HCT116 (cell line): Measurements from ENCODE around the gene PROX1. TPM values are rescaled to one million over a fixed set of nuclear protein-coding genes. Genes with fewer than 3 reads are reported as not detected.

Experiments
- ATAC-seq: fragments of 200-7000 bp; cut with Tn5 transposase; 2 replicates; pipeline ENCODE4 v1.9.1; 2020; ENCODE audit warnings: mild to moderate bottlenecking, moderate library complexity
- BruUV-seq: library from RNA; stranded (reverse); fragments of 400-500 nt; replicated peaks from 2 replicates; lab custom pipeline; 2021; lab: Mats Ljungman, UMichigan
- CTCF ChIA-PET: fragments of 300-600 bp; sonication (Branson Sonifier 250); formaldehyde crosslinking; loops from one replicate; lab custom pipeline; 2021; ENCODE audit warnings: antibody characterized with exemption; lab: Charles Lee
- POLR2A ChIA-PET: fragments of 300-600, 350-600 bp; sonication (Branson Sonifier 250); formaldehyde crosslinking; loops from one replicate; lab custom pipeline; 2021; ENCODE audit warnings: antibody characterized with exemption; lab: Charles Lee
- RAD21 ChIA-PET, 2 experiments: fragments of 300-600 bp; sonication (Branson Sonifier 250); formaldehyde crosslinking; loops; one replicate each; lab custom pipeline; 2023; ENCODE audit warnings: low total read pairs in 2 of 2; ENCODE audit not compliant: uncharacterized antibody in 2 of 2, unreplicated experiment in 2 of 2, low non-redundant PET in 1 of 2; lab: Charles Lee
- DNase-seq: peaks from one replicate; pipeline ENCODE4 v3.0.0-alpha.2; 2010; ENCODE audit warnings: low read depth, low spot score
- H2AFZ ChIP-seq: fragments of 200-600 bp; shearing (Covaris generic), sonication (generic); 2 replicates; pipeline ENCODE4 v1.6.1; 2017; ENCODE audit warnings: low read depth, mixed run types, mixed read lengths, antibody characterized with exemption, low read length; ENCODE audit not compliant: poor library complexity, severe bottlenecking
- H3K27ac ChIP-seq: 2 replicates; pipeline ENCODE4 v1.5.1; 2012; ENCODE audit warnings: low read depth, low read length
- H3K27me3 ChIP-seq: fragments of 200-600 bp; sonication (generic); 2 replicates; pipeline ENCODE4 v1.6.1; 2016; ENCODE audit warnings: mixed run types, low read length, mixed read lengths; ENCODE audit not compliant: insufficient read depth
- H3K36me3 ChIP-seq, 2 experiments: fragments of 200-500 bp in 1 of 2; fragments of 200-600 bp in 1 of 2; sonication (Bioruptor generic) in 1 of 2; sonication (generic) in 1 of 2; 2 replicates each; pipeline versions ENCODE4 v1.5.1 to v1.6.1; 2014 to 2016; ENCODE audit warnings: low read length in 2 of 2, inconsistent platforms in 1 of 2, mixed read lengths in 1 of 2, mixed run types in 1 of 2; ENCODE audit not compliant: insufficient read depth in 2 of 2, control insufficient read depth in 1 of 2
- H3K4me1 ChIP-seq, 2 experiments: fragments of 200-600 bp in 1 of 2; sonication (generic) in 1 of 2; 2 replicates each; pipeline versions ENCODE4 v1.5.1 to v1.6.1; 2012 to 2017; ENCODE audit warnings: low read length in 2 of 2, inconsistent platforms in 1 of 2, mild to moderate bottlenecking in 1 of 2, mixed read lengths in 1 of 2, mixed run types in 1 of 2, moderate library complexity in 1 of 2; ENCODE audit not compliant: insufficient read depth in 2 of 2, control insufficient read depth in 1 of 2
- H3K4me2 ChIP-seq: fragments of 200-600 bp; sonication (generic); 2 replicates; pipeline ENCODE4 v1.6.1; 2017; ENCODE audit warnings: mixed run types, low read length, mixed read lengths
- H3K4me3 ChIP-seq, 2 experiments: fragments of 200-600 bp in 1 of 2; sonication (generic) in 1 of 2; replicated peaks in 1 of 2; 2 replicates each; pipeline ENCODE4 v1.5.1; 2011 to 2016; ENCODE audit warnings: low read length in 2 of 2, control low read depth in 1 of 2, low read depth in 1 of 2, mild to moderate bottlenecking in 1 of 2, mixed read lengths in 1 of 2, mixed run types in 1 of 2
- H3K79me2 ChIP-seq: fragments of 200-600 bp; sonication (generic); 2 replicates; pipeline ENCODE4 v1.6.1; 2017; ENCODE audit warnings: mild to moderate bottlenecking, mixed run types, low read length, moderate library complexity, mixed read lengths; ENCODE audit not compliant: insufficient read depth
- H3K9ac ChIP-seq: fragments of 200-600 bp; sonication (generic); 2 replicates; pipeline ENCODE4 v1.6.1; 2016; ENCODE audit warnings: low read length, mixed read lengths
- H3K9me2 ChIP-seq: fragments of 200-600 bp; sonication (generic), shearing (Covaris generic); 2 replicates; pipeline ENCODE4 v1.6.1; 2017; ENCODE audit warnings: mixed run types, mild to moderate bottlenecking, moderate library complexity; ENCODE audit not compliant: insufficient read depth
- H3K9me3 ChIP-seq, 2 experiments: fragments of 200-500 bp in 1 of 2; fragments of 200-600 bp in 1 of 2; sonication (Bioruptor generic) in 1 of 2; sonication (generic) in 1 of 2; 2 replicates each; pipeline ENCODE4 v1.6.1; 2014 to 2017; ENCODE audit warnings: low read length in 2 of 2, mixed read lengths in 2 of 2, inconsistent platforms in 1 of 2, low read depth in 1 of 2, mild to moderate bottlenecking in 1 of 2, mixed run types in 1 of 2, moderate library complexity in 1 of 2; ENCODE audit not compliant: control insufficient read depth in 1 of 2, insufficient read depth in 1 of 2
- H4K20me1 ChIP-seq: fragments of 200-600 bp; sonication (generic), shearing (Covaris generic); 2 replicates; pipeline ENCODE4 v1.6.1; 2017; ENCODE audit warnings: mixed run types, mild to moderate bottlenecking, moderate library complexity; ENCODE audit not compliant: insufficient read depth
- CEBPB ChIP-seq: IDR thresholded peaks from 2 replicates; pipeline ENCODE4 v1.6.1; 2012; ENCODE audit warnings: low read depth
- EZH2 ChIP-seq: fragments of 200-600 bp; sonication (generic); IDR thresholded peaks from 2 replicates; pipeline ENCODE4 v1.6.1; 2017; ENCODE audit warnings: antibody characterized with exemption, mixed run types
- EZH2phosphoT487 ChIP-seq: fragments of 200-600 bp; IDR thresholded peaks from 2 replicates; pipeline ENCODE4 v1.6.1; 2018; ENCODE audit warnings: antibody characterized with exemption, borderline replicate concordance
- JUND ChIP-seq: IDR thresholded peaks from 2 replicates; pipeline ENCODE4 v1.6.1; 2012
- POLR2AphosphoS5 ChIP-seq: IDR thresholded peaks from 2 replicates; pipeline ENCODE4 v1.6.1; 2011; ENCODE audit warnings: mild to moderate bottlenecking, low read depth, low read length, moderate library complexity
- SIN3A ChIP-seq: IDR thresholded peaks from 2 replicates; pipeline ENCODE4 v1.6.1; 2012; ENCODE audit warnings: low read depth
- SP1 ChIP-seq: IDR thresholded peaks from 2 replicates; pipeline ENCODE4 v1.6.1; 2012; ENCODE audit warnings: low read depth
- SRF ChIP-seq: IDR thresholded peaks from 2 replicates; pipeline ENCODE4 v1.6.1; 2012; ENCODE audit warnings: low read depth
- TCF7L2 ChIP-seq: IDR thresholded peaks from 2 replicates; pipeline ENCODE4 v1.7.0; 2011; ENCODE audit warnings: borderline replicate concordance, inconsistent platforms; ENCODE audit not compliant: insufficient read depth, insufficient read length; ENCODE audit errors: extremely low read depth
- intact Hi-C: fragments of 100-400 bp; cut with micrococcal nuclease; formaldehyde crosslinking; loops from 2 replicates; pipeline ENCODE4 v1.10.0; 2022
- total RNA-seq: library from RNA; stranded (reverse); gene quantifications from one replicate; pipeline ENCODE4 v1.2.1, GENCODE V29; 2021; ENCODE audit not compliant: unreplicated experiment
- TF ChIP-seq, protein P1 (sequence below): IDR thresholded peaks from 2 replicates; pipeline ENCODE4 v1.6.1; 2011; ENCODE audit warnings: mild to moderate bottlenecking, low read length, moderate library complexity; ENCODE audit not compliant: insufficient replicate concordance; ENCODE audit errors: extremely low read depth
- TF ChIP-seq, protein P2 (sequence below): IDR thresholded peaks from 2 replicates; pipeline ENCODE4 v1.6.1; 2012
- TF ChIP-seq, protein P3 (sequence below), 3 experiments: fragments of 200-600 bp in 1 of 3; sonication (generic) in 1 of 3; IDR thresholded peaks in 2 of 3; conservative IDR thresholded peaks in 1 of 3; 2 replicates each; pipeline ENCODE4 v1.5.1; 2012 to 2017; ENCODE audit warnings: low read depth in 2 of 3, low read length in 2 of 3, antibody characterized with exemption in 1 of 3, borderline replicate concordance in 1 of 3, control low read depth in 1 of 3, mild to moderate bottlenecking in 1 of 3, mixed read lengths in 1 of 3, mixed run types in 1 of 3, moderate library complexity in 1 of 3; ENCODE audit not compliant: insufficient read depth in 1 of 3

PROX1 gene
- total RNA-seq, 1 experiment from 2014 or later: 0.22 TPM

DNA sequence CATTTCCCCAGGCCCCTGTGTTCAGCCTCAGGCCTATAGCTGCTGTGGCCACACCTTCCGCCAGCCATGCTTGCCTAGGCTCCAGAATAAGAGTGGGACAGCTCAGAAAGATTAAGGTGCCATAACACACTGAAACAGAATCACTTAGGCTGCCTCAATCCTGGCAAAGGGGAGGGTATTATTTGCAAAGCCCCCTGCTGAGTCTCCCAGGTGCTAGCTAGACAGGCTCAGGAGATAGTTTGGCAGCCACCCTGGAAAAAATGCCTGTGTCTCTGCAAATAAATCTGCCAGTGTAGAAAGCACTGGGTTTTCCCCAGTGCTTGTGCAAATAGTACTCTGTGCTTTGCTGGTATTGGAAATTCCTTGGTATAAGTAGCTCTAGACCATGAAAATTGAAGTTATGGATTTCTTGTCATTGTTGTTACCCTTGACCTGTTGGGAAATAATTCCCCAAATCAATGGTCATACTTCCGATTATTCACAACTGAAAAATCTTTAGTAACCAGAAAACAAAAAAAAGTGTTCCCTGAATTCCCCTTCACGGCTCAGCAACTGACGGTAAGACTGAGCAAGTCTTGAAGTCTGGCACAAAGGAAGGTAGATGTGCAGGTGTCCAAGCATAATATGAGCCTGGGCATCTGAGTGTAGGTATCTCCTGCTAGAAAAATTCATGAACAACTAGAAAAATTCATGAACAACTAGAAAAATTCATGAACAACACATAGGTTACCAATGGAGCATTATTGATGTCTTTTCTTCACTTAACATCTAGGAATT is 56.9 kb downstream of the PROX1 start:
- RAD21 ChIA-PET: no interaction called here
- CTCF ChIA-PET: no interaction called here
- no peaks in the 10 kb centered on the region for H3K9me2 ChIP-seq
- no peak overlapping the region for H3K4me2 ChIP-seq
- POLR2A ChIA-PET: no interaction called here
- H3K9me3 ChIP-seq: no peaks in the 10 kb centered on the region
- H3K27me3 ChIP-seq: no peaks in the 10 kb centered on the region
- intact Hi-C loops: no loop called here
- no TSS peak for BruUV-seq
- DNase-seq (no peak), ATAC-seq (no peak)
- H3K27ac ChIP-seq: no peak overlapping the region
- no peak overlapping the region for H2AFZ ChIP-seq
- TF ChIP-seq POLR2AphosphoS5 (no peak), EZH2 (no peak), SRF (no peak), CEBPB (no peak), SP1 (no peak), SIN3A (no peak), TCF7L2 (no peak), JUND (no peak), EZH2phosphoT487 (no peak)
- TF ChIP-seq, protein P1, sequence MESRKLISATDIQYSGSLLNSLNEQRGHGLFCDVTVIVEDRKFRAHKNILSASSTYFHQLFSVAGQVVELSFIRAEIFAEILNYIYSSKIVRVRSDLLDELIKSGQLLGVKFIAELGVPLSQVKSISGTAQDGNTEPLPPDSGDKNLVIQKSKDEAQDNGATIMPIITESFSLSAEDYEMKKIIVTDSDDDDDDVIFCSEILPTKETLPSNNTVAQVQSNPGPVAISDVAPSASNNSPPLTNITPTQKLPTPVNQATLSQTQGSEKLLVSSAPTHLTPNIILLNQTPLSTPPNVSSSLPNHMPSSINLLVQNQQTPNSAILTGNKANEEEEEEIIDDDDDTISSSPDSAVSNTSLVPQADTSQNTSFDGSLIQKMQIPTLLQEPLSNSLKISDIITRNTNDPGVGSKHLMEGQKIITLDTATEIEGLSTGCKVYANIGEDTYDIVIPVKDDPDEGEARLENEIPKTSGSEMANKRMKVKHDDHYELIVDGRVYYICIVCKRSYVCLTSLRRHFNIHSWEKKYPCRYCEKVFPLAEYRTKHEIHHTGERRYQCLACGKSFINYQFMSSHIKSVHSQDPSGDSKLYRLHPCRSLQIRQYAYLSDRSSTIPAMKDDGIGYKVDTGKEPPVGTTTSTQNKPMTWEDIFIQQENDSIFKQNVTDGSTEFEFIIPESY: no peak
- TF ChIP-seq, protein P2, sequence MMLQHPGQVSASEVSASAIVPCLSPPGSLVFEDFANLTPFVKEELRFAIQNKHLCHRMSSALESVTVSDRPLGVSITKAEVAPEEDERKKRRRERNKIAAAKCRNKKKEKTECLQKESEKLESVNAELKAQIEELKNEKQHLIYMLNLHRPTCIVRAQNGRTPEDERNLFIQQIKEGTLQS: no peak
- TF ChIP-seq, protein P3, sequence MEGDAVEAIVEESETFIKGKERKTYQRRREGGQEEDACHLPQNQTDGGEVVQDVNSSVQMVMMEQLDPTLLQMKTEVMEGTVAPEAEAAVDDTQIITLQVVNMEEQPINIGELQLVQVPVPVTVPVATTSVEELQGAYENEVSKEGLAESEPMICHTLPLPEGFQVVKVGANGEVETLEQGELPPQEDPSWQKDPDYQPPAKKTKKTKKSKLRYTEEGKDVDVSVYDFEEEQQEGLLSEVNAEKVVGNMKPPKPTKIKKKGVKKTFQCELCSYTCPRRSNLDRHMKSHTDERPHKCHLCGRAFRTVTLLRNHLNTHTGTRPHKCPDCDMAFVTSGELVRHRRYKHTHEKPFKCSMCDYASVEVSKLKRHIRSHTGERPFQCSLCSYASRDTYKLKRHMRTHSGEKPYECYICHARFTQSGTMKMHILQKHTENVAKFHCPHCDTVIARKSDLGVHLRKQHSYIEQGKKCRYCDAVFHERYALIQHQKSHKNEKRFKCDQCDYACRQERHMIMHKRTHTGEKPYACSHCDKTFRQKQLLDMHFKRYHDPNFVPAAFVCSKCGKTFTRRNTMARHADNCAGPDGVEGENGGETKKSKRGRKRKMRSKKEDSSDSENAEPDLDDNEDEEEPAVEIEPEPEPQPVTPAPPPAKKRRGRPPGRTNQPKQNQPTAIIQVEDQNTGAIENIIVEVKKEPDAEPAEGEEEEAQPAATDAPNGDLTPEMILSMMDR (IDR thresholded peaks at IDR 0.05 in 2 of 3, conservative IDR thresholded peaks at IDR 0.05 in 1 of 3; ENCODE audit: borderline replicate concordance in 1 of 3, insufficient read depth in 1 of 3, low read depth in 2 of 3, low read length in 2 of 3): no peak
- TF ChIP-seq, all 23 proteins: peak for 0
- Histone ChIP-seq H3K4me3 (no peak overlapping the region), H3K36me3 (no peaks in the 10 kb centered on the region), H4K20me1 (no peaks in the 10 kb centered on the region), H3K4me1 (no peaks in the 10 kb centered on the region), H3K9ac (no peak overlapping the region), H3K79me2 (no peaks in the 10 kb centered on the region)
